OCI-LY7 (cell line): Measurements from ENCODE around the gene POLR1H. TPM values are rescaled to one million over a fixed set of nuclear protein-coding genes. Genes with fewer than 3 reads are reported as not detected.

ENCODE experiments used
- BruUV-seq: library from RNA; stranded (reverse); fragments of 400-500 nt; replicated peaks from 2 replicates; lab custom pipeline; 2021; lab: Mats Ljungman, UMichigan
- CTCF ChIA-PET: fragments of 300-600 bp; sonication (Branson Sonifier 250); formaldehyde crosslinking; loops from one replicate; lab custom pipeline; 2022; ENCODE audit warnings: antibody characterized with exemption; ENCODE audit not compliant: unreplicated experiment; lab: Charles Lee
- POLR2A ChIA-PET: fragments of 300-600 bp; sonication (Branson Sonifier 250); formaldehyde crosslinking; loops from one replicate; lab custom pipeline; 2022; ENCODE audit warnings: antibody characterized with exemption; lab: Charles Lee
- DNase-seq: peaks from one replicate; pipeline ENCODE4 v3.0.0-alpha.2; 2015; ENCODE audit warnings: low spot score
- H2AFZ ChIP-seq: fragments of 200-600 bp; sonication (generic), shearing (Covaris generic); 2 replicates; pipeline ENCODE4 v1.6.1; 2014; ENCODE audit warnings: mild to moderate bottlenecking, antibody characterized with exemption, low read length, moderate library complexity
- H3K27ac ChIP-seq: fragments of 200-600 bp; sonication (generic); 2 replicates; pipeline ENCODE4 v1.5.1; 2014; ENCODE audit warnings: mixed run types, low read depth, mild to moderate bottlenecking, moderate library complexity, low read length, inconsistent platforms; ENCODE audit not compliant: poor library complexity, severe bottlenecking
- H3K36me3 ChIP-seq: fragments of 200-600 bp; sonication (generic); 2 replicates; pipeline ENCODE4 v1.6.1; 2014; ENCODE audit warnings: mild to moderate bottlenecking, antibody characterized with exemption, low read length, moderate library complexity, mixed read lengths; ENCODE audit not compliant: insufficient read depth
- H3K4me1 ChIP-seq: fragments of 200-600 bp; sonication (generic); 2 replicates; pipeline ENCODE4 v1.5.1; 2014; ENCODE audit warnings: mild to moderate bottlenecking, low read length; ENCODE audit not compliant: insufficient read depth, poor library complexity, severe bottlenecking
- H3K4me2 ChIP-seq: fragments of 200-600 bp; sonication (generic); 2 replicates; pipeline ENCODE4 v1.6.1; 2014; ENCODE audit warnings: mild to moderate bottlenecking, low read length
- H3K4me3 ChIP-seq: fragments of 200-600 bp; sonication (generic); 2 replicates; pipeline ENCODE4 v1.5.1; 2014; ENCODE audit warnings: mild to moderate bottlenecking, low read depth, low read length; ENCODE audit not compliant: poor library complexity, severe bottlenecking
- H3K79me2 ChIP-seq: fragments of 200-600 bp; sonication (generic); 2 replicates; pipeline ENCODE4 v1.6.1; 2016; ENCODE audit warnings: low read depth, mild to moderate bottlenecking, low read length, moderate library complexity, mixed read lengths; ENCODE audit not compliant: insufficient read depth
- H3K9me2 ChIP-seq: fragments of 200-600 bp; sonication (generic); 2 replicates; pipeline ENCODE4 v1.6.1; 2016; ENCODE audit warnings: mild to moderate bottlenecking, low read length, mixed read lengths; ENCODE audit not compliant: insufficient read depth
- H3K9me3 ChIP-seq: fragments of 200-600 bp; sonication (generic); 2 replicates; pipeline ENCODE4 v1.6.1; 2014; ENCODE audit warnings: mild to moderate bottlenecking, mixed run types, low read length, mixed read lengths
- H4K20me1 ChIP-seq: fragments of 200-600 bp; sonication (generic); 2 replicates; pipeline ENCODE4 v1.6.1; 2014; ENCODE audit warnings: mild to moderate bottlenecking, antibody characterized with exemption, low read length, moderate library complexity, mixed read lengths; ENCODE audit not compliant: insufficient read depth
- EZH2phosphoT487 ChIP-seq: fragments of 200-600 bp; sonication (generic); IDR thresholded peaks from 2 replicates; pipeline ENCODE4 v1.6.1; 2018; ENCODE audit warnings: low read depth, borderline replicate concordance, mild to moderate bottlenecking, mixed run types, antibody characterized with exemption, low read length, moderate library complexity, mixed read lengths
- intact Hi-C: fragments of 100-400 bp; cut with micrococcal nuclease; formaldehyde crosslinking; loops from one replicate; pipeline ENCODE4 v1.10.0; 2022; ENCODE audit not compliant: unreplicated experiment
- total RNA-seq, 2 experiments: library from RNA; depleted of rRNA in 1 of 2; stranded (reverse); fragments of >200 nt in 1 of 2; shearing (Covaris generic) in 1 of 2; gene quantifications; 2 replicates each; pipeline ENCODE4 v1.2.3, GENCODE V29; 2014 to 2022
- TF ChIP-seq, protein P1 (sequence below): fragments of 200-600 bp; sonication (generic); conservative IDR thresholded peaks from 2 replicates; pipeline ENCODE4 v1.5.1; 2014; ENCODE audit warnings: mild to moderate bottlenecking, antibody characterized with exemption, low read length, moderate library complexity, mixed read lengths

Gene POLR1H
- total RNA-seq, 2 experiments from 2014 or later = 39.3 to 67.5 TPM

- no peak overlapping the region for H3K4me3 ChIP-seq
- DNase-seq = no peak
- ChIA-PET CTCF (no interaction called here), POLR2A (interaction anchor here (0.5 kb wide), 1 partner anchor 16 kb away, joined by 3 read pairs; no protein-coding TSS in a partner anchor)
- H3K27ac ChIP-seq = no peak overlapping the region
- 0 out of 2 replicates have a peak, but pooled peaks cover 4% of the 10 kb centered on the region for H4K20me1 ChIP-seq
- intact Hi-C loops = no loop called here
- H3K79me2 ChIP-seq = no peaks in the 10 kb centered on the region
- no peaks in the 10 kb centered on the region for H3K36me3 ChIP-seq
- H2AFZ ChIP-seq = no peak overlapping the region
- H3K4me2 ChIP-seq = no peak overlapping the region
- no peak for TF ChIP-seq EZH2phosphoT487
- TF ChIP-seq, protein P1, sequence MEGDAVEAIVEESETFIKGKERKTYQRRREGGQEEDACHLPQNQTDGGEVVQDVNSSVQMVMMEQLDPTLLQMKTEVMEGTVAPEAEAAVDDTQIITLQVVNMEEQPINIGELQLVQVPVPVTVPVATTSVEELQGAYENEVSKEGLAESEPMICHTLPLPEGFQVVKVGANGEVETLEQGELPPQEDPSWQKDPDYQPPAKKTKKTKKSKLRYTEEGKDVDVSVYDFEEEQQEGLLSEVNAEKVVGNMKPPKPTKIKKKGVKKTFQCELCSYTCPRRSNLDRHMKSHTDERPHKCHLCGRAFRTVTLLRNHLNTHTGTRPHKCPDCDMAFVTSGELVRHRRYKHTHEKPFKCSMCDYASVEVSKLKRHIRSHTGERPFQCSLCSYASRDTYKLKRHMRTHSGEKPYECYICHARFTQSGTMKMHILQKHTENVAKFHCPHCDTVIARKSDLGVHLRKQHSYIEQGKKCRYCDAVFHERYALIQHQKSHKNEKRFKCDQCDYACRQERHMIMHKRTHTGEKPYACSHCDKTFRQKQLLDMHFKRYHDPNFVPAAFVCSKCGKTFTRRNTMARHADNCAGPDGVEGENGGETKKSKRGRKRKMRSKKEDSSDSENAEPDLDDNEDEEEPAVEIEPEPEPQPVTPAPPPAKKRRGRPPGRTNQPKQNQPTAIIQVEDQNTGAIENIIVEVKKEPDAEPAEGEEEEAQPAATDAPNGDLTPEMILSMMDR = no peak
- no peaks in the 10 kb centered on the region for H3K9me3 ChIP-seq
- H3K9me2 ChIP-seq = no peaks in the 10 kb centered on the region
- BruUV-seq = no TSS peak
- no peaks in the 10 kb centered on the region for H3K4me1 ChIP-seq
These were observed 19.2 kb upstream of the POLR1H start for GRCh38 chr6:30041821-30042220.

DNA sequence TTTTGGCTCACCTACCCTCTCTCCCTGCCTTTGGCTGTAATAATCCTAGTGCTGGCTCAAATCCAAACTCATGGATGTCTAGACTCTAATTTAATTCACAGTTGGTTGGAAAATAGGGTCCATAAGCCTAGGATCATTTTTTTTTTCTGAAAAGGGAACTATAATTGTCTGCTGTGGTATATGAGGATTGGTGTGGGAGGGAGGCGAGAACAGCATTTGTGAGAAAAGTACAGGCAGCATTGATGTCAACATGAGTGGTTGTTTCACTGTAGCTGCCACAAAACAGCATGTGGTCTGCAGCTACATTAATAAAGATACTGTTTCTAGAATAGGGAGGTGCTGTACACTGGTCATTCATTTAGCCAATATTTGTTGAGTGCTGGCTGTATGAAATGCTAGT, 18.6 kb upstream of the POLR1H start:
- no peaks in the 10 kb centered on the region for H3K4me1 ChIP-seq
- H3K4me3 ChIP-seq = no peak overlapping the region
- DNase-seq = no peak
- ChIA-PET CTCF (no interaction called here), POLR2A (no interaction called here)
- intact Hi-C loops = no loop called here
- H2AFZ ChIP-seq = no peak overlapping the region
- H3K36me3 ChIP-seq = no peaks in the 10 kb centered on the region
- 0 out of 2 replicates have a peak, but pooled peaks cover 4% of the 10 kb centered on the region for H4K20me1 ChIP-seq
- BruUV-seq = no TSS peak
- no peak overlapping the region for H3K27ac ChIP-seq
- no peaks in the 10 kb centered on the region for H3K9me2 ChIP-seq
- no peak for TF ChIP-seq EZH2phosphoT487
- TF ChIP-seq, protein P1 = no peak
- H3K79me2 ChIP-seq = no peaks in the 10 kb centered on the region
- H3K9me3 ChIP-seq = no peaks in the 10 kb centered on the region
- no peak overlapping the region for H3K4me2 ChIP-seq

DNA sequence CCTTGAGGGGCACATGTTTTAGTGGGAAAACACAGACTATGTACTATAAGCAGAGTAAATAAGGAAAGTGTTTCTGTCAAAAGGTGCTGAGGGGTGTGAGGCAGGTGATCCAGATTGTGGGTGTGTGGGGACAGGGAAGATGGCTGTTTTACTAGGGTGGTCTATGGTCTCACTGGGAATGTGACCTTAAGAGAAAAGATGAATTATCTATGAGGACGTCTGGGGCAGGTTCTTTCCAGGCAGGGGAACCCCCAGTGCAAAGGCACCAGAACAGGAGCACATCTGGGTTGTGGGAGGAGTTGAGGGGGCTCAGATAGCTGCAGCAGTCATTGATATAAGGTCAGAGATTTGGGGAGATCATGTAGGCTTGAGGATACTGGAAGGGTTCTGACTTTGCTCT, 18.2 kb upstream of the POLR1H start:
- Histone ChIP-seq H2AFZ (no peak overlapping the region), H4K20me1 (0 out of 2 replicates have a peak, but pooled peaks cover 4% of the 10 kb centered on the region), H3K4me3 (no peak overlapping the region), H3K4me1 (no peaks in the 10 kb centered on the region), H3K27ac (no peak overlapping the region), H3K79me2 (no peaks in the 10 kb centered on the region), H3K9me2 (no peaks in the 10 kb centered on the region), H3K36me3 (no peaks in the 10 kb centered on the region), H3K9me3 (no peaks in the 10 kb centered on the region), H3K4me2 (no peak overlapping the region)
- BruUV-seq = no TSS peak
- DNase-seq = no peak
- CTCF ChIA-PET = no interaction called here
- intact Hi-C loops = no loop called here
- TF ChIP-seq EZH2phosphoT487 = no peak
- TF ChIP-seq, protein P1 = no peak
- POLR2A ChIA-PET = no interaction called here
